Astrocyte of the spinal cord (primary cell): ENCODE results near the gene LRRC15.
A peak's percentile ranks its signal among the peaks of the same experiment; 100 is the strongest.

ENCODE experiments used
- DNase-seq: peaks from one replicate; pipeline ENCODE4 v3.0.0; 2011; ENCODE audit warnings: low read depth, low spot score
- H3K4me3 ChIP-seq: 2 replicates; pipeline ENCODE4 v1.5.1; 2011; ENCODE audit warnings: low read depth, mild to moderate bottlenecking, low read length, moderate library complexity
- in situ Hi-C: cut with HindIII; loops from 2 replicates; pipeline ENCODE4 v1.10.0; 2017; ENCODE audit warnings: low sequenced_read_pairs
- TF ChIP-seq, protein P1 (sequence below): IDR thresholded peaks from 2 replicates; pipeline ENCODE4 v1.5.1; 2012; ENCODE audit warnings: low read depth, mild to moderate bottlenecking, low read length, inconsistent platforms

The LRRC15 gene

DNA sequence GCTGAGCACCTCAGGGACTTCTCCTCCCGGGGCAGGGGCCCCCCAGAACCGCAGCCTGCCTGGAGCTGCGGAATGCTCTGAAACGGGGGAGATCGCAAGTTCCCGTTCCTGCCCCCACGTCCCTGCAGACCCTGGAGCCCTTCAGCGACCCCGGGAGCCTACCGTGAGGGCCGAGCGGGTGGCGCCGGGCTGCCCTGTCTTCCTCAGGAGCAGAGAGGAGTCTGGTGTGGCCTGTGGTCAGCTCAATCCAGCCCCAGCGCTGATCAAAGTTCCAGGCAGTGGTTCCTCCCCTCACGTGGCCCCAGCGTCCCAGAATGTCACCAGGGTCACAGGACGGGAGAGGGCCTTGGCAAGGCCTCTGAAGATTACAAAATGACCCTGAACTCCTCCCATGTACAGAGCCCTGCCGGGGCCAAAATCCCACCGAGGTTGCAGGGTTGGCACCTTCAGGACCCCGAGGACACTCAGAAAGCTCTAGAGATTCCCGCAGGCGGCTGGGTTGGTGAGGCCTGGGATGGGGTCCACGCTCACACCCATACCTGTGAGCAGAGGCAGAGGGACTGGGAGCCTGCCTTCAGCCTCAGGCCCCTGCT is 18.4 kb downstream of the LRRC15 start, which contains the start of gene CPN2:
TSS of gene CPN2 (minus strand) at position 249 of the 593 bp plus-strand sequence. CDS start 8,626 bp downstream, outside the sequence.
- in situ Hi-C loops = no loop called here
- TF ChIP-seq, protein P1, sequence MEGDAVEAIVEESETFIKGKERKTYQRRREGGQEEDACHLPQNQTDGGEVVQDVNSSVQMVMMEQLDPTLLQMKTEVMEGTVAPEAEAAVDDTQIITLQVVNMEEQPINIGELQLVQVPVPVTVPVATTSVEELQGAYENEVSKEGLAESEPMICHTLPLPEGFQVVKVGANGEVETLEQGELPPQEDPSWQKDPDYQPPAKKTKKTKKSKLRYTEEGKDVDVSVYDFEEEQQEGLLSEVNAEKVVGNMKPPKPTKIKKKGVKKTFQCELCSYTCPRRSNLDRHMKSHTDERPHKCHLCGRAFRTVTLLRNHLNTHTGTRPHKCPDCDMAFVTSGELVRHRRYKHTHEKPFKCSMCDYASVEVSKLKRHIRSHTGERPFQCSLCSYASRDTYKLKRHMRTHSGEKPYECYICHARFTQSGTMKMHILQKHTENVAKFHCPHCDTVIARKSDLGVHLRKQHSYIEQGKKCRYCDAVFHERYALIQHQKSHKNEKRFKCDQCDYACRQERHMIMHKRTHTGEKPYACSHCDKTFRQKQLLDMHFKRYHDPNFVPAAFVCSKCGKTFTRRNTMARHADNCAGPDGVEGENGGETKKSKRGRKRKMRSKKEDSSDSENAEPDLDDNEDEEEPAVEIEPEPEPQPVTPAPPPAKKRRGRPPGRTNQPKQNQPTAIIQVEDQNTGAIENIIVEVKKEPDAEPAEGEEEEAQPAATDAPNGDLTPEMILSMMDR = no peak
- H3K4me3 ChIP-seq = no peak within 1 kb of the TSS
- DNase-seq = no peak

DNA sequence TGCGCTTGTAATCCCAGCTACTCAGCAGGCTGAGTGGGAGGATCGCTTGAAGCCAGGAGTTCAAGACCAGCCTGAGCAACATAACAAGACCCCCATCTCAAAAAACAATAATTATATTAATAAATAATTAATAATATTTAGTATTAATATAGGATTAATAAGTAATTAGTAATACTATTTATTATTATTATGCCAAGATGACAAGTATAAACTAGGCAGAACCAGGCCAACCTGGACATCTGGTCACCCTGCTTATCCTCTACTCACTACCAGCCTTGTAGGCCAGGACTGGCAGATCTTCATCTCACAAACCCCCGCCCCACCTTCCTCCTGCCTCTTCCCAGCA is 18.8 kb downstream of the LRRC15 start:
- no peak overlapping the region for H3K4me3 ChIP-seq
- TF ChIP-seq, protein P1 = no peak
- DNase-seq = no peak
- in situ Hi-C loops = no loop called here

DNA sequence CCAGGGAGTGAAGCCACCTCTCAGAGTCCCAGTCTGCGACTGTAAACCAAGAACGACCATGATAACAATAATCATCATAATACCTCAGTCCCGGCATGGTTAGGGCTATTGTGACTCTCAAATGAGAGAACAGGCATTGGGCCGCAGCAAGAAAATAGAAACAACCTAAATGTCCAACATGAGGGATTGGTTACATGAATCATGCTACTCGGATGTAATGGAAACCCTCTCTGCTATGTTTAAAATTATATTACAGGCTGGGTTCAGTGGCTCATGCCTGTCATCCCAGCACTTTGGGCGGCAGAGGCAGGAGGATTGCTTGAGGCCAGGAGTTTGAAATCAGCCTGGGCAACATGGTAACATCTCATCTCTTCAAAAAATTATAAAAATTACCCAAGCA is 21.2 kb downstream of the LRRC15 start:
- no peak for DNase-seq
- in situ Hi-C loops = no loop called here
- TF ChIP-seq, protein P1 = no peak
- no peak overlapping the region for H3K4me3 ChIP-seq

DNA sequence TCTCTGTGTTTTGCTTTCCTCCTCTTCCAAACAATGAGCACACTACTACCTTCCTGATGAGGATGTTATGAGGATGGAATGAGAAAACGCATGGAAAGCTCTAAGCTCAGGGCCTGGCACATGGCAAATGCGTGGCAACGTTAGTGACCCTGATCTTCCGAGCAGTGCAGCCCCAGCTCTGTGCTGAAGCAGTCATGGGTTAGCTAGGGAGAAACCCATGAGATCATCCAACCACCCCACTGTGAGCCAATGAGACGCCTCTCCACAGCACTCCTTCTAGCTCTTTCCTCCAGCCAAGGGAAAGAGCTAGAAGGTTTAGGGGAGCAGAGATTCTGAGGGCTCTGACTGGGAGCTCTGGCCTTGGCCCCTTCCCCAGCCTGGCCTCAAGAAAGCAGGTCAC is 22.9 kb downstream of the LRRC15 start:
- TF ChIP-seq, protein P1 = no peak
- no peak overlapping the region for H3K4me3 ChIP-seq
- DNase-seq = no peak
- in situ Hi-C loops = no loop called here

DNA sequence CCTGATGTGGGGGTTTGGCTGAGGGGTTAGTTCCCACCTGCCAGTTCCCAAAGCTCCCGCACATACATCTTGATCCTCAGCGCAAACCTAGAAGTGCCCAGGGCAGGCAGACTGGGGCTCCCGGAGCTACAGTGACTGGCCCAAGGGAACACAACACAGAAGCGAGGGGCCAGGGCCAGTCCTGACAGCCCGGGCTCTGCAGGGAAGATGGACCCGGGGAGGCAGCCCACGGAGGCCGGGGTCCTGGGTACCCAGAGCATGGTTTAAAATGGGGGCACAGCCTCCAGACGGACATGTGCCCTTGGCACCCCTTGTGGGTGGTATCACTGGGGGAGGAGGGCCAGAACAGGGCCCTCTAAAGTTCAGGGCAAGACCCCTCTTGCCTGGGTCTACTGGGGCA is 23.5 kb downstream of the LRRC15 start:
- in situ Hi-C loops = no loop called here

DNA sequence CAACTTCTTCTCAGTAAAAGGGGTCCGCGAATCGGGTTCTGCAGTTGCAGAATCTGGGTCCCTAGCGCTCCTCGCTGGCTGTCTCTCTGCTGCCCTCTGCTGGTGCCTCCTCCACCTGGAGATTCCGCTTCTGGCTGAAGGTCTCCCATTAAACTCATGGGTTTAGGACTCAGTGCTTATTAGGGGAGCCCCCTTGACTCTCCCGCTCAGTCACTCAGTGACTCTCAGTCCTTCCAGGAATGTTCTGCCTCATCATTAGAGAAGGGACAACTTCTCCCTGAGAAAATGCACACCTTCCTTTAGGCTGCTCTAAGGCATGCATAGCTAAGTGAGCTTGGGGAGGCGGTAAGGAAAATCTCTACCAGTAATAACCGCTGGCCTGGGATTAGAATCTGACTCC is 25.5 kb downstream of the LRRC15 start:
- H3K4me3 ChIP-seq = no peak overlapping the region
- TF ChIP-seq, protein P1 = peak; percentile 98
- in situ Hi-C loops = no loop called here
- peak; percentile 55 for DNase-seq

More for the DNA sequence above, 23.5 kb downstream of the LRRC15 start:
- no peak overlapping the region for H3K4me3 ChIP-seq
- TF ChIP-seq, protein P1 = no peak
- no peak for DNase-seq

DNA sequence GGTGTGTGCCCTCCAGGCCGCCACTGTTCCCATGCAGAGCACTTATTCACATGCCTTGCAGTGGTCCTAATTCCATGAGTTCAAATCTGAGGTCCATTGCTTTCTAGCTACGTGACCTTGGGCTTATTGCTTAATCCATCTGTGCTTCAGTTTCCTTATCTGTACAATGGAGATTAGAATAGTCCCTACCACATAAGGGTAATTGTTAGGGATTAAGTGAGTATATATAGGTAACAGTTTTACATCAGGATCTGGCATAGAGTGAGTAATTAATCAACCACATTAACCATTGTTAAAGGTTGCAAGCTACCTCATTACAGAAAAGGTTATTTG is 26.0 kb downstream of the LRRC15 start:
- in situ Hi-C loops = no loop called here
- DNase-seq = no peak

More for the DNA sequence above, 26.0 kb downstream of the LRRC15 start:
- TF ChIP-seq, protein P1 = no peak
- H3K4me3 ChIP-seq = no peak overlapping the region
